ENCODE data around the gene CREB3L2. TPM values are rescaled to one million over a fixed set of nuclear protein-coding genes. Genes with fewer than 3 reads are reported as not detected.

The CREB3L2 gene
- total and polyA plus RNA-seq, 2 of the 13 experiments (the other 11 are each of a cell fraction or from before 2014, with no cell fraction given) = 22.1 to 41.1 TPM

DNA sequence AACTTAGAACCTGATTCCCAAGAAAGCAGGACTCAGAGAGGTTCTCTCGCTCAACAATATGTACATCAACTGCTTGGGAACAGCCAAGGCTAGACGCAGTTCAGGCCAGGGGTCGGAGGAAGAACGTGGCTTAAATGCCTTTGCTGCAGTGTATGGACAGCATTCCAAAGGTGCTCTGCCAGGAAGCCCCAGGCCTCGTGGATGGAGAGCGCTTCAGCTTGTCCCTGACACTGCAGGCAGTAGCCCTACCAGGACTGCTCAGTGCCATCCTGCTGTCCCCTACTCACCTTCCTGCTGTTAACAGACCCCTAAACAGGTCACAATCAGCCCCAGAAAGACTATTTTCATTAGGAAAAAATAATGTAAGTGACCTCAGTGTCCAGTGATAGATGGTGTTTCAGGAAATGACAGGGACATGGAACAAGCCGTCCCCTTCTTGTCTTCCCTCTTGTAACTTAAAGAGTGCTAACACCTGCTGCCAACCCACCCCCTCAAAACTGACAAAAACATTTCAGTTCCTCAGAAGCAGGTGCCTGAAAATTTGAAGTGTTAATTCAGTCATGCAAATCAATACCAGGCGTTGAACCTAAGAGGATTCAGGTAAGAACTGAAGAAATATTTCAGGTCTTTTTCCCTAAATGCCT lies 16.5 kb downstream of the CREB3L2 start (continued):
- no peak for TF ChIP-seq AHDC1 (CRISPR knock-in tag; IDR thresholded peaks at IDR 0.05; ENCODE audit: borderline replicate concordance)
- TF ChIP-seq YY1 (IDR thresholded peaks at IDR 0.05; ENCODE audit: insufficient read depth, insufficient replicate concordance, low read depth, low read length) = no peak
- TF ChIP-seq ZNF660 (CRISPR knock-in tag; IDR thresholded peaks at IDR 0.05; ENCODE audit: borderline replicate concordance, low read depth) = no peak
- no peak for TF ChIP-seq ZNF790 (CRISPR knock-in tag; IDR thresholded peaks at IDR 0.05; ENCODE audit: borderline replicate concordance)
- TF ChIP-seq ZFX (CRISPR knock-in tag; IDR thresholded peaks at IDR 0.05; ENCODE audit: low read depth) = no peak
- TF ChIP-seq TEAD3 (CRISPR knock-in tag; optimal IDR thresholded peaks at IDR 0.05; ENCODE audit: borderline replicate concordance) = peak; percentile 79
- TF ChIP-seq HOXA5 (CRISPR knock-in tag; IDR thresholded peaks at IDR 0.05) = no peak
- no peak for TF ChIP-seq AKAP8 (CRISPR knock-in tag; IDR thresholded peaks at IDR 0.05)
- no peak for TF ChIP-seq NAIF1 (CRISPR knock-in tag; IDR thresholded peaks at IDR 0.05; ENCODE audit: borderline replicate concordance)
- TF ChIP-seq KDM5B (CRISPR knock-in tag; IDR thresholded peaks at IDR 0.05; ENCODE audit: borderline replicate concordance) = no peak
- TF ChIP-seq, protein P1, sequence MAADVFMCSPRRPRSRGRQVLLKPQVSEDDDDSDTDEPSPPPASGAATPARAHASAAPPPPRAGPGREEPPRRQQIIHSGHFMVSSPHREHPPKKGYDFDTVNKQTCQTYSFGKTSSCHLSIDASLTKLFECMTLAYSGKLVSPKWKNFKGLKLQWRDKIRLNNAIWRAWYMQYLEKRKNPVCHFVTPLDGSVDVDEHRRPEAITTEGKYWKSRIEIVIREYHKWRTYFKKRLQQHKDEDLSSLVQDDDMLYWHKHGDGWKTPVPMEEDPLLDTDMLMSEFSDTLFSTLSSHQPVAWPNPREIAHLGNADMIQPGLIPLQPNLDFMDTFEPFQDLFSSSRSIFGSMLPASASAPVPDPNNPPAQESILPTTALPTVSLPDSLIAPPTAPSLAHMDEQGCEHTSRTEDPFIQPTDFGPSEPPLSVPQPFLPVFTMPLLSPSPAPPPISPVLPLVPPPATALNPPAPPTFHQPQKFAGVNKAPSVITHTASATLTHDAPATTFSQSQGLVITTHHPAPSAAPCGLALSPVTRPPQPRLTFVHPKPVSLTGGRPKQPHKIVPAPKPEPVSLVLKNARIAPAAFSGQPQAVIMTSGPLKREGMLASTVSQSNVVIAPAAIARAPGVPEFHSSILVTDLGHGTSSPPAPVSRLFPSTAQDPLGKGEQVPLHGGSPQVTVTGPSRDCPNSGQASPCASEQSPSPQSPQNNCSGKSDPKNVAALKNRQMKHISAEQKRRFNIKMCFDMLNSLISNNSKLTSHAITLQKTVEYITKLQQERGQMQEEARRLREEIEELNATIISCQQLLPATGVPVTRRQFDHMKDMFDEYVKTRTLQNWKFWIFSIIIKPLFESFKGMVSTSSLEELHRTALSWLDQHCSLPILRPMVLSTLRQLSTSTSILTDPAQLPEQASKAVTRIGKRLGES (CRISPR knock-in tag; IDR thresholded peaks at IDR 0.05; ENCODE audit: borderline replicate concordance) = no peak
- TF ChIP-seq HNRNPH1 (optimal IDR thresholded peaks at IDR 0.05; ENCODE audit: low read depth, low read length) = no peak
- TF ChIP-seq ZBTB42 (CRISPR knock-in tag; IDR thresholded peaks at IDR 0.05) = no peak
- TF ChIP-seq RNF2 (conservative IDR thresholded peaks at IDR 0.05; ENCODE audit: low read depth) = no peak
- TF ChIP-seq, protein P2, sequence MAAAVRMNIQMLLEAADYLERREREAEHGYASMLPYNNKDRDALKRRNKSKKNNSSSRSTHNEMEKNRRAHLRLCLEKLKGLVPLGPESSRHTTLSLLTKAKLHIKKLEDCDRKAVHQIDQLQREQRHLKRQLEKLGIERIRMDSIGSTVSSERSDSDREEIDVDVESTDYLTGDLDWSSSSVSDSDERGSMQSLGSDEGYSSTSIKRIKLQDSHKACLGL (CRISPR knock-in tag; IDR thresholded peaks at IDR 0.05) = no peak
- TF ChIP-seq KLF6 (CRISPR knock-in tag; IDR thresholded peaks at IDR 0.05) = no peak
- TF ChIP-seq, protein P3, sequence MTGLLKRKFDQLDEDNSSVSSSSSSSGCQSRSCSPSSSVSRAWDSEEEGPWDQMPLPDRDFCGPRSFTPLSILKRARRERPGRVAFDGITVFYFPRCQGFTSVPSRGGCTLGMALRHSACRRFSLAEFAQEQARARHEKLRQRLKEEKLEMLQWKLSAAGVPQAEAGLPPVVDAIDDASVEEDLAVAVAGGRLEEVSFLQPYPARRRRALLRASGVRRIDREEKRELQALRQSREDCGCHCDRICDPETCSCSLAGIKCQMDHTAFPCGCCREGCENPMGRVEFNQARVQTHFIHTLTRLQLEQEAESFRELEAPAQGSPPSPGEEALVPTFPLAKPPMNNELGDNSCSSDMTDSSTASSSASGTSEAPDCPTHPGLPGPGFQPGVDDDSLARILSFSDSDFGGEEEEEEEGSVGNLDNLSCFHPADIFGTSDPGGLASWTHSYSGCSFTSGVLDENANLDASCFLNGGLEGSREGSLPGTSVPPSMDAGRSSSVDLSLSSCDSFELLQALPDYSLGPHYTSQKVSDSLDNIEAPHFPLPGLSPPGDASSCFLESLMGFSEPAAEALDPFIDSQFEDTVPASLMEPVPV (CRISPR knock-in tag; IDR thresholded peaks at IDR 0.05) = no peak
- TF ChIP-seq, protein P4, sequence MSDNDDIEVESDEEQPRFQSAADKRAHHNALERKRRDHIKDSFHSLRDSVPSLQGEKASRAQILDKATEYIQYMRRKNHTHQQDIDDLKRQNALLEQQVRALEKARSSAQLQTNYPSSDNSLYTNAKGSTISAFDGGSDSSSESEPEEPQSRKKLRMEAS (IDR thresholded peaks at IDR 0.05) = peak; percentile 65; the same call in 1 of the 2 replicates
